ENCODE measurements around the gene ID1. TPM values are rescaled to one million over a fixed set of nuclear protein-coding genes. Genes with fewer than 3 reads are reported as not detected.
A peak's percentile ranks its signal among the peaks of the same experiment; 100 is the strongest.

Gene ID1
- polyA plus RNA-seq, 2 of the 4 experiments (the other 2 are of a cell fraction) = 237 to 432 TPM

DNA sequence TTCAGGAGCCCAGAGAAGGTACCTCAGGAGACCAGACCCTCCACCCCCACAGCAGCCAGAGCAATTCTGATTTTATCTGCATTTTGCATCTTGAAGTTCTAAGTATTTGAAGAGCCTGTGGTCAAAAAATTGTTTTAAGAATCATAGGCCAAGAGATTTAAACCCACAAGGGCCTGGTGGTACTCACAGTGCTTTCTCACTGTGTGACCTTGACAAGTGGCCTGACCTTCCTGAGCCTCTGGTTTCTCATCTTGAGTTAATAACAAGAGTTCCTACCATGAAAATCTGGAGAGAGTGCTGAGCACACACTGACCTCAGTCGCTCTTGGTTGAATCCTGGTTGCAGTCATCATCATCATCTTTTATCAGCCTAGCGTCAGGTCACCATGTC lies 45.4 kb upstream of the ID1 start:
- FAIRE-seq = no peak
- ATAC-seq = no peak
- H3K4me3 ChIP-seq = no peak overlapping the region
- ChIA-PET CTCF (interaction anchor here (0.6 to 31.2 kb wide), 20 partner anchors 5 to 172 kb away, joined by 3 to 966 read pairs (median 5); partner anchors contain the start of genes BCL2L1 and ID1), POLR2A (interaction anchor here (1.2 to 5.2 kb wide), 7 partner anchors 8 to 164 kb away, joined by 3 to 172 read pairs (median 19); partner anchors contain the start of gene ID1)
- H3K4me2 ChIP-seq = peak overlapping the region; percentile 63
- TF ChIP-seq, protein P1, sequence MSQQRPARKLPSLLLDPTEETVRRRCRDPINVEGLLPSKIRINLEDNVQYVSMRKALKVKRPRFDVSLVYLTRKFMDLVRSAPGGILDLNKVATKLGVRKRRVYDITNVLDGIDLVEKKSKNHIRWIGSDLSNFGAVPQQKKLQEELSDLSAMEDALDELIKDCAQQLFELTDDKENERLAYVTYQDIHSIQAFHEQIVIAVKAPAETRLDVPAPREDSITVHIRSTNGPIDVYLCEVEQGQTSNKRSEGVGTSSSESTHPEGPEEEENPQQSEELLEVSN (IDR thresholded peaks at IDR 0.05; ENCODE audit: borderline replicate concordance, low read depth) = no peak
- TF ChIP-seq MYC (IDR thresholded peaks at IDR 0.05; ENCODE audit: borderline replicate concordance, low read length) (0 out of 2 replicates have a peak, but pooled peaks have one; percentile 15), RNF2 (IDR thresholded peaks at IDR 0.05; ENCODE audit: borderline replicate concordance, low read depth) (no peak)
- TF ChIP-seq, protein P2, sequence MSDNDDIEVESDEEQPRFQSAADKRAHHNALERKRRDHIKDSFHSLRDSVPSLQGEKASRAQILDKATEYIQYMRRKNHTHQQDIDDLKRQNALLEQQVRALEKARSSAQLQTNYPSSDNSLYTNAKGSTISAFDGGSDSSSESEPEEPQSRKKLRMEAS (IDR thresholded peaks at IDR 0.05) = no peak
- peaks cover 47% of the 10 kb centered on the region for H3K4me1 ChIP-seq
- peak overlapping the region; percentile 90 to 97 for H3K27ac ChIP-seq
- DNase-seq (ENCODE audit: low read depth in 1 of 2, low spot score in 1 of 2) = no peak
- H3K9me3 ChIP-seq = no peaks in the 10 kb centered on the region
- WGBS (ENCODE audit: missing lambda C conversion rate) = 70% methylated on average over 2 of the region's 2 CpGs

DNA sequence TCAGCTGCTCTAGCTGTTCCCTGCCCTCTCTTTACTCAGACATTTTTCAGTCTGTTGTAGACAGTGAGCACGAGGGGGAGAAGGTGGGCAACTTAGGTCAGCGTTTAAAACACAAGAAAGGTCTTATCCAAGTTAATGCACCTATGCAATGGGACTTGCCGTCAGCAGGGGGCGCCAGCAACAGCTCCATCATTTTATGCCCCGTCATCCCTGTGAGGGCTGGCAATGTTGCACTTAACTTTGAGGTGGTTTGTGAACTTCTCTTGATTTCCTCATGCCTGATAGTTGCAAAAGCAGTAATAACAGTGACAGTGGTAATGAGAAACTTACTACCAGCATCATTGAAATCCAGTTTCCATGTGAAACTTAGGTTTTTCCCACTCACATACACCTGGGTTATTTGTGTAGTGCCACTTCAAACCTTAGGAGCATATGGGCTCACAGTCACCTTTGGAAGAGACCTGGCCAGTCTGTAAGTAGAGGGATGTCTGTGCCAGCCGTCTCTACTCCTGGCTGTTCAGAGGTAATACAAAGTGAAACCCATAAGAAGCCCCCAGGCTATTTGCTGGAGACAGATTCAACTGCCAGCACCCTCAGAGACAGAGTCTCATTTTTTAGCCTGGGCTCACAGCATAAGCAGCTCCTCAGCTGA lies 44.9 kb upstream of the ID1 start:
- no peak overlapping the region for H3K4me3 ChIP-seq
- peak; percentile 56 to 70 for ATAC-seq
- H3K9me3 ChIP-seq = no peaks in the 10 kb centered on the region
- FAIRE-seq = peak; percentile 28
- H3K4me2 ChIP-seq = peak overlapping the region; percentile 63
- peaks cover 47% of the 10 kb centered on the region for H3K4me1 ChIP-seq
- peak overlapping the region; percentile 90 to 97 for H3K27ac ChIP-seq
- peak; percentile 78 to 94 for DNase-seq (ENCODE audit: low read depth in 1 of 2, low spot score in 1 of 2)
- ChIA-PET CTCF (interaction anchor here (0.6 to 31.2 kb wide), 22 partner anchors 4 to 172 kb away, joined by 3 to 966 read pairs (median 5); partner anchors contain the start of genes BCL2L1 and ID1), POLR2A (interaction anchor here (0.9 to 5.2 kb wide), 13 partner anchors 9 to 163 kb away, joined by 3 to 172 read pairs (median 6); partner anchors contain the start of genes HM13 and ID1)
- WGBS (ENCODE audit: missing lambda C conversion rate) = 4% methylated on average over 6 of the region's 6 CpGs
- TF ChIP-seq SMC3 (IDR thresholded peaks at IDR 0.05) (peak; percentile 78), JUN (IDR thresholded peaks at IDR 0.05) (peak; percentile 13 to 36; a peak in 1 of 5 replicates), ZNF302 (CRISPR knock-in tag; IDR thresholded peaks at IDR 0.05) (no peak; the same call in 1 of the 2 replicates), CBX8 (IDR thresholded peaks at IDR 0.05) (no peak), HOXB13 (CRISPR knock-in tag; IDR thresholded peaks at IDR 0.05; ENCODE audit: low read depth) (peak; percentile 54), ESRRA (IDR thresholded peaks at IDR 0.05; ENCODE audit: borderline replicate concordance, low read length) (0 out of 2 replicates have a peak, but pooled peaks have one; percentile 42), EP300 (IDR thresholded peaks at IDR 0.05) (no peak), EHF (CRISPR knock-in tag; IDR thresholded peaks at IDR 0.05) (peak; percentile 75; the same call in 1 of the 2 replicates), NFE2L2 (conservative IDR thresholded peaks at IDR 0.05; ENCODE audit: low read length) (peak; percentile 98), SREBF2 (IDR thresholded peaks at IDR 0.05) (no peak), MAFK (IDR thresholded peaks at IDR 0.05; ENCODE audit: partially characterized antibody) (peak; percentile 100), CHD2 (IDR thresholded peaks at IDR 0.05; ENCODE audit: low read length, partially characterized antibody) (no peak), TP53 (CRISPR knock-in tag; IDR thresholded peaks at IDR 0.05) (peak; percentile 65; the same call in 1 of the 2 replicates), RFX5 (IDR thresholded peaks at IDR 0.05) (no peak), PHF8 (IDR thresholded peaks at IDR 0.05; ENCODE audit: borderline replicate concordance, low read depth) (no peak), HEYL (CRISPR knock-in tag; IDR thresholded peaks at IDR 0.05) (peak; percentile 87), JUNB (IDR thresholded peaks at IDR 0.05) (no peak), MYC (IDR thresholded peaks at IDR 0.05; ENCODE audit: borderline replicate concordance, low read length) (peak; percentile 23; the same call in 1 of the 2 replicates), ZFP36 (IDR thresholded peaks at IDR 0.05; ENCODE audit: borderline replicate concordance, partially characterized antibody) (no peak), KDM5A (IDR thresholded peaks at IDR 0.05) (no peak), HDAC2 (IDR thresholded peaks at IDR 0.05) (no peak)
- TF ChIP-seq, protein P3, sequence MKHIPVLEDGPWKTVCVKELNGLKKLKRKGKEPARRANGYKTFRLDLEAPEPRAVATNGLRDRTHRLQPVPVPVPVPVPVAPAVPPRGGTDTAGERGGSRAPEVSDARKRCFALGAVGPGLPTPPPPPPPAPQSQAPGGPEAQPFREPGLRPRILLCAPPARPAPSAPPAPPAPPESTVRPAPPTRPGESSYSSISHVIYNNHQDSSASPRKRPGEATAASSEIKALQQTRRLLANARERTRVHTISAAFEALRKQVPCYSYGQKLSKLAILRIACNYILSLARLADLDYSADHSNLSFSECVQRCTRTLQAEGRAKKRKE (CRISPR knock-in tag; IDR thresholded peaks at IDR 0.05; ENCODE audit: low read depth) = peak; percentile 86
- TF ChIP-seq, protein P1 (IDR thresholded peaks at IDR 0.05; ENCODE audit: borderline replicate concordance, low read depth) = no peak
- TF ChIP-seq, protein P4, sequence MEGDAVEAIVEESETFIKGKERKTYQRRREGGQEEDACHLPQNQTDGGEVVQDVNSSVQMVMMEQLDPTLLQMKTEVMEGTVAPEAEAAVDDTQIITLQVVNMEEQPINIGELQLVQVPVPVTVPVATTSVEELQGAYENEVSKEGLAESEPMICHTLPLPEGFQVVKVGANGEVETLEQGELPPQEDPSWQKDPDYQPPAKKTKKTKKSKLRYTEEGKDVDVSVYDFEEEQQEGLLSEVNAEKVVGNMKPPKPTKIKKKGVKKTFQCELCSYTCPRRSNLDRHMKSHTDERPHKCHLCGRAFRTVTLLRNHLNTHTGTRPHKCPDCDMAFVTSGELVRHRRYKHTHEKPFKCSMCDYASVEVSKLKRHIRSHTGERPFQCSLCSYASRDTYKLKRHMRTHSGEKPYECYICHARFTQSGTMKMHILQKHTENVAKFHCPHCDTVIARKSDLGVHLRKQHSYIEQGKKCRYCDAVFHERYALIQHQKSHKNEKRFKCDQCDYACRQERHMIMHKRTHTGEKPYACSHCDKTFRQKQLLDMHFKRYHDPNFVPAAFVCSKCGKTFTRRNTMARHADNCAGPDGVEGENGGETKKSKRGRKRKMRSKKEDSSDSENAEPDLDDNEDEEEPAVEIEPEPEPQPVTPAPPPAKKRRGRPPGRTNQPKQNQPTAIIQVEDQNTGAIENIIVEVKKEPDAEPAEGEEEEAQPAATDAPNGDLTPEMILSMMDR (IDR thresholded peaks at IDR 0.05) = peak; percentile 95
- TF ChIP-seq, protein P5, sequence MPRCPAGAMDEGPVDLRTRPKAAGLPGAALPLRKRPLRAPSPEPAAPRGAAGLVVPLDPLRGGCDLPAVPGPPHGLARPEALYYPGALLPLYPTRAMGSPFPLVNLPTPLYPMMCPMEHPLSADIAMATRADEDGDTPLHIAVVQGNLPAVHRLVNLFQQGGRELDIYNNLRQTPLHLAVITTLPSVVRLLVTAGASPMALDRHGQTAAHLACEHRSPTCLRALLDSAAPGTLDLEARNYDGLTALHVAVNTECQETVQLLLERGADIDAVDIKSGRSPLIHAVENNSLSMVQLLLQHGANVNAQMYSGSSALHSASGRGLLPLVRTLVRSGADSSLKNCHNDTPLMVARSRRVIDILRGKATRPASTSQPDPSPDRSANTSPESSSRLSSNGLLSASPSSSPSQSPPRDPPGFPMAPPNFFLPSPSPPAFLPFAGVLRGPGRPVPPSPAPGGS (IDR thresholded peaks at IDR 0.05) = no peak
- TF ChIP-seq, protein P6, sequence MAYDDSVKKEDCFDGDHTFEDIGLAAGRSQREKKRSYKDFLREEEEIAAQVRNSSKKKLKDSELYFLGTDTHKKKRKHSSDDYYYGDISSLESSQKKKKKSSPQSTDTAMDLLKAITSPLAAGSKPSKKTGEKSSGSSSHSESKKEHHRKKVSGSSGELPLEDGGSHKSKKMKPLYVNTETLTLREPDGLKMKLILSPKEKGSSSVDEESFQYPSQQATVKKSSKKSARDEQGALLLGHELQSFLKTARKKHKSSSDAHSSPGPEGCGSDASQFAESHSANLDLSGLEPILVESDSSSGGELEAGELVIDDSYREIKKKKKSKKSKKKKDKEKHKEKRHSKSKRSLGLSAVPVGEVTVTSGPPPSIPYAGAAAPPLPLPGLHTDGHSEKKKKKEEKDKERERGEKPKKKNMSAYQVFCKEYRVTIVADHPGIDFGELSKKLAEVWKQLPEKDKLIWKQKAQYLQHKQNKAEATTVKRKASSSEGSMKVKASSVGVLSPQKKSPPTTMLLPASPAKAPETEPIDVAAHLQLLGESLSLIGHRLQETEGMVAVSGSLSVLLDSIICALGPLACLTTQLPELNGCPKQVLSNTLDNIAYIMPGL (CRISPR knock-in tag; IDR thresholded peaks at IDR 0.05; ENCODE audit: borderline replicate concordance) = peak; percentile 49; the same call in 1 of the 2 replicates
- TF ChIP-seq, protein P2 (IDR thresholded peaks at IDR 0.05) = peak; percentile 45

All from A549 (cell line).